LoVo (cell line): ENCODE data around the gene PRKCA.
"Not testable (repeated sequence)": the region's sequence is repeated elsewhere in the genome, so short reads cannot be mapped to it uniquely, and the experiment has no call there.

Experiments
- DNase-seq: peaks from one replicate; pipeline ENCODE4 v3.0.0-alpha.2; 2016; ENCODE audit warnings: low spot score

Gene PRKCA

GRCh38 chr17:66301864-66302741 is at the start of gene PRKCA:
PRKCA (plus strand) TSS chr17:66302613.
- peak; percentile 84 for DNase-seq

- not testable (repeated sequence) for DNase-seq
Measured at GRCh38 chr17:66253458-66253857, 49.0 kb upstream of the PRKCA start.

GRCh38 chr17:66255112-66255511 is 47.3 kb upstream of the PRKCA start:
- DNase-seq: peak; percentile 67

GRCh38 chr17:66255527-66255971 is 46.9 kb upstream of the PRKCA start:
- DNase-seq: no peak

- DNase-seq: no peak
Measured at GRCh38 chr17:66260275-66260674, 42.1 kb upstream of the PRKCA start.

GRCh38 chr17:66260688-66261087 is 41.7 kb upstream of the PRKCA start:
- DNase-seq: no peak

- DNase-seq: no peak
Measured at GRCh38 chr17:66262767-66263166, 39.6 kb upstream of the PRKCA start.

- no peak for DNase-seq
Measured at GRCh38 chr17:66264696-66265095, 37.7 kb upstream of the PRKCA start.

GRCh38 chr17:66268247-66268927 is 34.0 kb upstream of the PRKCA start:
- no peak for DNase-seq

GRCh38 chr17:66270106-66270505 is 32.3 kb upstream of the PRKCA start:
- no peak for DNase-seq

GRCh38 chr17:66271512-66271911 is 30.9 kb upstream of the PRKCA start:
- DNase-seq: no peak

GRCh38 chr17:66272811-66273585 is 29.4 kb upstream of the PRKCA start:
- DNase-seq: peak; percentile 51

- no peak for DNase-seq
Measured at GRCh38 chr17:66273586-66273848, 28.9 kb upstream of the PRKCA start.

GRCh38 chr17:66275651-66276050 is 26.8 kb upstream of the PRKCA start:
- peak; percentile 85 for DNase-seq

GRCh38 chr17:66276328-66276937 is 26.0 kb upstream of the PRKCA start:
- no peak for DNase-seq

GRCh38 chr17:66277191-66277590 is 25.2 kb upstream of the PRKCA start:
- no peak for DNase-seq

GRCh38 chr17:66281661-66282369 is 20.6 kb upstream of the PRKCA start:
- DNase-seq: no peak

- no peak for DNase-seq
Measured at GRCh38 chr17:66283296-66283934, 19.0 kb upstream of the PRKCA start.

GRCh38 chr17:66283971-66284370 is 18.4 kb upstream of the PRKCA start:
- DNase-seq: no peak

- DNase-seq: no peak
Measured at GRCh38 chr17:66285149-66285548, 17.3 kb upstream of the PRKCA start.

- peak; percentile 37 for DNase-seq
Measured at GRCh38 chr17:66287911-66288310, 14.5 kb upstream of the PRKCA start.
